Skeletal muscle satellite cell (primary cell): Measurements from ENCODE around the gene DRD1.
"Not testable (repeated sequence)": the region's sequence is repeated elsewhere in the genome, so short reads cannot be mapped to it uniquely, and the experiment has no call there.

Experiments used
- H3K27me3 ChIP-seq: 2 replicates; pipeline ENCODE4 v1.7.0; 2013; ENCODE audit warnings: low read length; ENCODE audit not compliant: control insufficient read depth, insufficient read depth
- H3K36me3 ChIP-seq: 2 replicates; pipeline ENCODE4 v1.7.0; 2013; ENCODE audit warnings: mild to moderate bottlenecking, control low read depth, low read length; ENCODE audit not compliant: insufficient read depth
- H3K4me1 ChIP-seq: 2 replicates; pipeline ENCODE4 v1.7.0; 2013; ENCODE audit warnings: low read length; ENCODE audit not compliant: control insufficient read depth, insufficient read depth
- H3K4me2 ChIP-seq: 2 replicates; pipeline ENCODE4 v1.7.0; 2013; ENCODE audit warnings: mild to moderate bottlenecking, low read length
- H3K4me3 ChIP-seq: 2 replicates; pipeline ENCODE4 v1.7.0; 2013; ENCODE audit warnings: low read length
- H3K9ac ChIP-seq: 2 replicates; pipeline ENCODE4 v1.7.0; 2013; ENCODE audit warnings: mild to moderate bottlenecking, low read depth, low read length, moderate library complexity
- H3K9me3 ChIP-seq: replicated peaks from 2 replicates; pipeline ENCODE4 v1.7.0; 2013; ENCODE audit warnings: mild to moderate bottlenecking, control low read depth, low read length

DRD1 gene

GRCh38 chr5:175448276-175448675 is 4.3 kb upstream of the DRD1 start:
- Histone ChIP-seq H3K4me1 (no peaks in the 10 kb centered on the region), H3K4me3 (no peak overlapping the region), H3K9me3 (no peaks in the 10 kb centered on the region), H3K36me3 (no peaks in the 10 kb centered on the region), H3K4me2 (no peak overlapping the region), H3K9ac (no peak overlapping the region), H3K27me3 (peaks cover 30% of the 10 kb centered on the region)

- no peak overlapping the region for H3K4me3 ChIP-seq
- H3K4me2 ChIP-seq: no peak overlapping the region
- H3K27me3 ChIP-seq: peaks cover 37% of the 10 kb centered on the region
- no peaks in the 10 kb centered on the region for H3K4me1 ChIP-seq
- no peak overlapping the region for H3K9ac ChIP-seq
- no peaks in the 10 kb centered on the region for H3K9me3 ChIP-seq
- no peaks in the 10 kb centered on the region for H3K36me3 ChIP-seq
Observed at GRCh38 chr5:175447571-175447970, 3.6 kb upstream of the DRD1 start.

DNA sequence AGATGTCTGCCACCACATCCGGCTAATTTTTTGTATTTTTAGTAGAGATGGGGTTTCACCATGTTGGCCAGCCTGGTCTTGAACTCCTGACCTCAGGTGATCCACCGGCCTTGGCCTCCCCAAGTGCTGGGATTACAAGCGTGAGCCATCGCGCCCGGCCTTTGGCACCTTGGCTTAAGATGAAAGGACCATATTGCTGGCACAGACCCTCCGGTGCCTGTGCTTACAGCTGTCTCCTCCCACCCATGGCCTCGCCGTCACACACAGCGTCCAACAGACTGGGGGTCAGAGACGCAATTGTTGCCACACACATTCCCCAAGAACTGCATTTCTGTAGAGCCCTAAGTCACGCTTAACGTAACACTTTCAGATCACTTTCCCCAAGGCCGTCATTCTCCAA is 2.4 kb upstream of the DRD1 start:
- H3K9me3 ChIP-seq, H3K4me1 ChIP-seq, H3K36me3 ChIP-seq, H3K4me3 ChIP-seq, H3K9ac ChIP-seq, H3K4me2 ChIP-seq: not testable (repeated sequence)
- H3K27me3 ChIP-seq: peaks cover 46% of the 10 kb centered on the region

- Histone ChIP-seq H3K4me3 (no peak overlapping the region), H3K4me2 (peak overlapping the region; percentile 70), H3K4me1 (no peaks in the 10 kb centered on the region), H3K9me3 (no peaks in the 10 kb centered on the region), H3K36me3 (no peaks in the 10 kb centered on the region), H3K9ac (no peak overlapping the region), H3K27me3 (peaks cover 47% of the 10 kb centered on the region)
Observed at GRCh38 chr5:175444905-175445456, 999 bp upstream of the DRD1 start.

GRCh38 chr5:175443514-175444059 is 395 bp downstream of the DRD1 start:
- Histone ChIP-seq H3K9me3 (no peaks in the 10 kb centered on the region), H3K4me3 (no peak overlapping the region)

DNA sequence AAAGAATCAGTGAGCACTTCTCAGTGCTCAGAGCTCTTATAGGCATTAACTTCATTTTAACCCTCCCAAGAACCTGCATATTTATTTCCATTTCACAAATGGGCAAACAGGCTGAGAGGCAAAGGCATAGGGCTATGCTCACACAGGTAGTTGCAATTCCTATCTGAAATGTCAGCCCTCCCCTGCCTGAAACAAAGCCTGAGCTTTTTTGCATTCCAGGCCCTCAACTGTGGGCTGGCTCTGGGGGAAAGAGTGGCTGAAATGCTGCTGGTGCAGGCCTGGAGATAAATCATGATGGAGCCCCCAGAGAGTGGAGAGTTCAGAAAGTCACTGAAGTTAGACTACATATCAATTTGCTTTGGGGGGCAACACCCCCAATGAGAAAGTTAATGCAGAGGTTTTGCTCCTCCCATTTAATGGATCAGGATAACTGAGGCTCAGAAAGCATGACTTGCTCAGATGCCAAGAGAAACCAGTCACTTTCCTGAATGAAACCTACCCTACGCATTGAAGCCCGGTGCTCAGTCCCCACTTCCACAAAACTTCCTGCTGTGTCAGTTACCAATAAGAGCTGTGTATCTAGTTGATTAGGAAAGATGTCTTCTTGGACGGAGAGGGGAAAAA is 5.6 kb downstream of the DRD1 start:
- Histone ChIP-seq H3K9me3 (no peaks in the 10 kb centered on the region), H3K27me3 (peaks cover 20% of the 10 kb centered on the region), H3K4me1 (no peaks in the 10 kb centered on the region), H3K4me2 (no peak overlapping the region), H3K4me3 (no peak overlapping the region), H3K9ac (no peak overlapping the region), H3K36me3 (no peaks in the 10 kb centered on the region)

More at GRCh38 chr5:175443514-175444059, 395 bp downstream of the DRD1 start:
- H3K9ac ChIP-seq: no peak overlapping the region
- no peak overlapping the region for H3K4me2 ChIP-seq
- H3K4me1 ChIP-seq: no peaks in the 10 kb centered on the region
- peaks cover 47% of the 10 kb centered on the region for H3K27me3 ChIP-seq
- H3K36me3 ChIP-seq: no peaks in the 10 kb centered on the region

GRCh38 chr5:175436359-175436758 is 7.6 kb downstream of the DRD1 start:
- Histone ChIP-seq H3K9me3 (no peaks in the 10 kb centered on the region), H3K27me3 (peaks cover under 1% of the 10 kb centered on the region), H3K4me1 (no peaks in the 10 kb centered on the region), H3K9ac (no peak overlapping the region), H3K36me3 (no peaks in the 10 kb centered on the region), H3K4me3 (no peak overlapping the region), H3K4me2 (no peak overlapping the region)

DNA sequence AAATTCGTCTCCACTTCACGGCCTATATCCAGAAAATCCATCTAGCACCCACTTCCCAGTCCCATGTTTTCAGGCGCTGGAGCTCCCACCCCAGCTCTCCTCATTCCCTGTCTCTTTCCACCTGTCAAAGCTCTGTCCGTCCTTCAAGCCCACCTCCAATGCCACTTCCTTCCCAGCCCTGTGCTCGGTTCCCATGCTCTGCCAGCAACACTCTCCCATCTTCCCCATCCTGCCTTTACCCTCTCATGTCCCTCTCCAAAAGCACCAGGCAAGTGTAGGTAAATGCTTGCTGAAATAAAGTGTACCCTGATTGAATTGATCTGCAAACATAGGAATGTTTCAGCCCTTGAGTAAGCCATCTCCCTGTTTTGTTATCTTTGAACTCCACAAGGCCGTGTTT is 9.2 kb downstream of the DRD1 start:
- no peaks in the 10 kb centered on the region for H3K27me3 ChIP-seq
- no peak overlapping the region for H3K4me2 ChIP-seq
- no peak overlapping the region for H3K9ac ChIP-seq

DNA sequence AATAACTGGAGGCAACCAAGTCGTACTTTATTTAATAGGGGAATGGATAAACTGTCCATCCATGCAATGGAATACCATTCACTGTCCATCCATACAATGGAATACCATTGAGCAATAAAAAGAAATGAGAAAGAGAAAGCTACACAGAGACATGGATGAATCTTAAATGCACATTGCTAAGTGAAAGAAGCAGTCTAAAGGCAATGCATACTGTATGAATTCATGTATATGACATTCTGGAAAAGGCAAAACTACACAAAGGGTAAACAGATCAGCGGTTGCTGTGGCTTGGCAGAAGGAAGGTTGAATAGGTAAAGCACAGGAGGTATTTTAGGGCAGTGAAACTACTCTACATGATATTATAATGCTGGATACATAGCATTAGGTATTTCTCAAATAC is 16.2 kb downstream of the DRD1 start:
- H3K4me3 ChIP-seq: no peak overlapping the region
- no peak overlapping the region for H3K9ac ChIP-seq
- no peaks in the 10 kb centered on the region for H3K36me3 ChIP-seq

More for the DNA sequence above, 9.2 kb downstream of the DRD1 start:
- Histone ChIP-seq H3K4me3 (no peak overlapping the region), H3K36me3 (no peaks in the 10 kb centered on the region), H3K9me3 (no peaks in the 10 kb centered on the region), H3K4me1 (no peaks in the 10 kb centered on the region)

GRCh38 chr5:175424594-175424993 is 19.4 kb downstream of the DRD1 start:
- H3K4me1 ChIP-seq, H3K27me3 ChIP-seq, H3K4me2 ChIP-seq, H3K9me3 ChIP-seq, H3K4me3 ChIP-seq, H3K36me3 ChIP-seq, H3K9ac ChIP-seq: not testable (repeated sequence)

More for the DNA sequence above, 16.2 kb downstream of the DRD1 start:
- Histone ChIP-seq H3K4me2 (no peak overlapping the region), H3K9me3 (no peaks in the 10 kb centered on the region), H3K27me3 (no peaks in the 10 kb centered on the region), H3K4me1 (no peaks in the 10 kb centered on the region)

DNA sequence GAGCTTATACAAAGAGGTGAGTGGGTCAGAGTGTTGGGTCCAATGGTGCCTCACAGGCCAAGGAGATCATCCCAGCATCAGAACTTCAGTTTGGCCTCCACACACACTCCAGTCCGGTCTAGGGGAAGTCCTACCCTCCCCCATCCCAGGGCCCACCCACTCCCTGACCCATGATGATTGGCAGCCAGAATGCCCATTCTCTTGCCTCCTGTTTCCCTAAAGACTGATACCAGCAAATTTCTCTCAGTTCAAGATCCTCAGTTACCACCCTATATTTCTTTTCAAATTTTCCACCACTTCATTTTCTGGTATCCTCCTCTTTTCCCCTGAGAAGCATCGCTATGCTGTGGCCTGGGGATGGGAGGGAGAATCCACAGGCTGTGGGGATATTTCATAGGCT is 21.9 kb downstream of the DRD1 start:
- Histone ChIP-seq H3K27me3 (no peaks in the 10 kb centered on the region), H3K4me1 (no peaks in the 10 kb centered on the region), H3K36me3 (no peaks in the 10 kb centered on the region), H3K4me2 (no peak overlapping the region), H3K4me3 (no peak overlapping the region), H3K9me3 (no peaks in the 10 kb centered on the region), H3K9ac (no peak overlapping the region)

DNA sequence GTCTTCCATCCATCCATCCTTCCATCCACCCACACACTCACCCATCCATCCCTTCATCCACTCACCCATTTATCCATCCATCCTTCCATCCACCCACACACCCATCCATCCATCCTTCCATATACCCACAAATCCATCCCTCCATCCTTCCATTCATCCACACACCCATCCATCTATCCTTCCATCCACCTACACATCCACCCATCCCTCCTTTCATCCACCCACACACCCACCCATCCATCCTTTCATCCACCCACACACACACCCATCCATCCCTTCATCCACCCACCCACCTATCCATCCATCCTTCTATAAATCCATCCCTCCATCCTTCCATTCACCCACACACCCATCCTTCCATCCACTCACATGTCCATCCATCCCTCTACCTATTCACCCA is 23.6 kb downstream of the DRD1 start:
- no peaks in the 10 kb centered on the region for H3K9me3 ChIP-seq
- H3K4me3 ChIP-seq: no peak overlapping the region
- H3K9ac ChIP-seq: no peak overlapping the region
- no peaks in the 10 kb centered on the region for H3K36me3 ChIP-seq
- H3K27me3 ChIP-seq: no peaks in the 10 kb centered on the region
- no peaks in the 10 kb centered on the region for H3K4me1 ChIP-seq
- no peak overlapping the region for H3K4me2 ChIP-seq
